H1 (cell line): ENCODE results near the gene SCYL1. TPM values are rescaled to one million over a fixed set of nuclear protein-coding genes. Genes with fewer than 3 reads are reported as not detected.

Source experiments
- CTCF ChIA-PET: fragments of 300-600 bp; sonication (Branson Sonifier 250); formaldehyde crosslinking; loops from one replicate; lab custom pipeline; 2021; ENCODE audit not compliant: partially characterized antibody; lab: Charles Lee
- POLR2A ChIA-PET: fragments of 300-600 bp; sonication (Branson Sonifier 250); formaldehyde crosslinking; loops from one replicate; lab custom pipeline; 2021; ENCODE audit warnings: inconsistent platforms; ENCODE audit not compliant: partially characterized antibody; lab: Charles Lee
- DNase-seq, 2 experiments: peaks; one replicate each; pipeline versions ENCODE4 v3.0.0 to v3.0.0-alpha.2; 2010 to 2022; ENCODE audit warnings: low spot score in 2 of 2, low read depth in 1 of 2, mixed read lengths in 1 of 2
- FAIRE-seq: peaks from 2 replicates; lab custom pipeline; 2011; peaks lifted over from hg19 to GRCh38; lab: Jason Lieb, UNC
- H2AFZ ChIP-seq: 2 replicates; pipeline ENCODE4 v1.8.1; 2012; ENCODE audit warnings: low read length, inconsistent platforms
- H2AK5ac ChIP-seq: 2 replicates; pipeline ENCODE4 v1.6.1; 2013; ENCODE audit warnings: low read depth, low read length
- H2BK120ac ChIP-seq: replicated peaks from 2 replicates; pipeline ENCODE3; 2013; ENCODE audit warnings: low read depth, low read length, inconsistent platforms
- H2BK12ac ChIP-seq: 2 replicates; pipeline ENCODE4 v1.6.1; 2013; ENCODE audit warnings: low read depth, low read length
- H2BK15ac ChIP-seq: 2 replicates; pipeline ENCODE4 v1.6.1; 2013; ENCODE audit warnings: low read length
- H2BK20ac ChIP-seq: 2 replicates; pipeline ENCODE4 v1.6.1; 2013; ENCODE audit warnings: low read length
- H2BK5ac ChIP-seq: 2 replicates; pipeline ENCODE4 v1.6.1; 2013; ENCODE audit warnings: low read depth, low read length
- H3K14ac ChIP-seq: 2 replicates; pipeline ENCODE4 v1.6.1; 2013; ENCODE audit warnings: inconsistent platforms; ENCODE audit not compliant: insufficient read length
- H3K18ac ChIP-seq: 2 replicates; pipeline ENCODE4 v1.6.1; 2013; ENCODE audit warnings: low read length; ENCODE audit errors: extremely low read depth
- H3K23ac ChIP-seq: 2 replicates; pipeline ENCODE4 v1.6.1; 2013; ENCODE audit warnings: inconsistent platforms; ENCODE audit not compliant: insufficient read length
- H3K23me2 ChIP-seq: 2 replicates; pipeline ENCODE4 v1.6.1; 2013; ENCODE audit warnings: low read depth, low read length
- H3K27ac ChIP-seq: 2 replicates; pipeline ENCODE4 v1.6.1; 2011; ENCODE audit warnings: low read depth, low read length, inconsistent platforms
- H3K27me3 ChIP-seq, 4 experiments: replicated peaks in 1 of 4; 1 replicate in 1 of 4; 2 replicates in 3 of 4; pipeline versions ENCODE4 v1.6.1 to v1.8.1; 2011 to 2013; ENCODE audit warnings: low read length in 3 of 4, mild to moderate bottlenecking in 3 of 4, inconsistent platforms in 2 of 4, mixed read lengths in 2 of 4, moderate library complexity in 1 of 4; ENCODE audit not compliant: control insufficient read depth in 3 of 4, insufficient read depth in 3 of 4; ENCODE audit errors: extremely low read depth in 1 of 4
- H3K36me3 ChIP-seq, 4 experiments: 2 replicates each; pipeline versions ENCODE4 v1.6.1 to v1.8.1; 2011 to 2013; ENCODE audit warnings: mild to moderate bottlenecking in 4 of 4, low read length in 3 of 4, moderate library complexity in 2 of 4, control low read depth in 1 of 4, inconsistent platforms in 1 of 4; ENCODE audit not compliant: insufficient read depth in 4 of 4, control insufficient read depth in 2 of 4
- H3K4ac ChIP-seq: replicated peaks from 2 replicates; pipeline ENCODE3; 2013; ENCODE audit warnings: low read length, low read depth, mixed read lengths, inconsistent platforms; ENCODE audit not compliant: insufficient read length
- H3K4me1 ChIP-seq, 4 experiments: replicated peaks in 1 of 4; 1 replicate in 1 of 4; 2 replicates in 3 of 4; pipeline versions ENCODE4 v1.6.1 to v1.8.1; 2011 to 2013; ENCODE audit warnings: low read length in 3 of 4, inconsistent platforms in 2 of 4, mixed read lengths in 1 of 4; ENCODE audit not compliant: insufficient read depth in 4 of 4, control insufficient read depth in 3 of 4
- H3K4me2 ChIP-seq, 2 experiments: 2 replicates each; pipeline versions ENCODE4 v1.6.1 to v1.8.1; 2011 to 2013; ENCODE audit warnings: low read depth in 2 of 2, low read length in 2 of 2, control low read depth in 1 of 2, inconsistent platforms in 1 of 2, mild to moderate bottlenecking in 1 of 2; ENCODE audit not compliant: insufficient read depth in 1 of 2
- H3K4me3 ChIP-seq, 4 experiments: fragments of 200-600, 300-600 bp in 1 of 4; sonication (generic), shearing (Covaris generic), sonication (Bioruptor Twin) in 1 of 4; 2 replicates each; pipeline versions ENCODE4 v1.5.1 to v1.8.1; 2011 to 2016; ENCODE audit warnings: low read length in 4 of 4, low read depth in 3 of 4, control low read depth in 2 of 4, inconsistent platforms in 2 of 4, mild to moderate bottlenecking in 2 of 4, mixed read lengths in 1 of 4, moderate library complexity in 1 of 4; ENCODE audit not compliant: insufficient read depth in 2 of 4; ENCODE audit errors: extremely low read depth in 1 of 4
- H3K56ac ChIP-seq: replicated peaks from 2 replicates; pipeline ENCODE3; 2013; ENCODE audit warnings: low read depth, mild to moderate bottlenecking, mixed read lengths, low read length, inconsistent platforms; ENCODE audit not compliant: insufficient read length
- H3K79me1 ChIP-seq: 2 replicates; pipeline ENCODE4 v1.6.1; 2013; ENCODE audit warnings: low read depth, low read length, control low read depth
- H3K79me2 ChIP-seq, 2 experiments: 2 replicates each; pipeline versions ENCODE4 v1.6.1 to v1.8.1; 2012 to 2013; ENCODE audit warnings: low read length in 2 of 2, mild to moderate bottlenecking in 2 of 2, inconsistent platforms in 1 of 2; ENCODE audit not compliant: insufficient read depth in 2 of 2, control insufficient read depth in 1 of 2
- H3K9ac ChIP-seq, 4 experiments: replicated peaks in 1 of 4; 1 replicate in 1 of 4; 2 replicates in 3 of 4; pipeline versions ENCODE4 v1.6.1 to v1.8.1; 2011 to 2013; ENCODE audit warnings: low read depth in 3 of 4, low read length in 3 of 4, control low read depth in 2 of 4, mild to moderate bottlenecking in 2 of 4, moderate library complexity in 2 of 4, inconsistent platforms in 1 of 4; ENCODE audit errors: extremely low read depth in 1 of 4
- H3K9me3 ChIP-seq, 2 experiments: 2 replicates each; pipeline versions ENCODE4 v1.6.1 to v1.8.1; 2012 to 2013; ENCODE audit warnings: mild to moderate bottlenecking in 2 of 2, moderate library complexity in 2 of 2, control low read depth in 1 of 2, inconsistent platforms in 1 of 2, low read depth in 1 of 2, low read length in 1 of 2, mixed read lengths in 1 of 2; ENCODE audit not compliant: insufficient read depth in 2 of 2
- H4K20me1 ChIP-seq, 2 experiments: replicated peaks in 1 of 2; 2 replicates each; pipeline versions ENCODE3 to v1.8.1; 2011 to 2013; ENCODE audit warnings: inconsistent platforms in 2 of 2, low read length in 2 of 2, mild to moderate bottlenecking in 1 of 2; ENCODE audit not compliant: insufficient read depth in 2 of 2, control insufficient read depth in 1 of 2
- H4K5ac ChIP-seq: 2 replicates; pipeline ENCODE4 v1.6.1; 2013; ENCODE audit warnings: low read length, low read depth, mixed read lengths, inconsistent platforms; ENCODE audit not compliant: insufficient read length
- H4K8ac ChIP-seq: 2 replicates; pipeline ENCODE4 v1.8.0; 2013; ENCODE audit warnings: mild to moderate bottlenecking, moderate library complexity, low read length, inconsistent platforms; ENCODE audit not compliant: insufficient read depth; ENCODE audit errors: extremely low read depth
- H4K91ac ChIP-seq: replicated peaks from 2 replicates; pipeline ENCODE3; 2013; ENCODE audit warnings: low read length, mixed read lengths, inconsistent platforms; ENCODE audit not compliant: insufficient read length
- HDAC6 ChIP-seq: IDR thresholded peaks from one replicate; pipeline ENCODE4 v1.7.1; 2012; ENCODE audit warnings: low read depth, mild to moderate bottlenecking, inconsistent platforms, low read length, moderate library complexity
- SIN3A ChIP-seq, 2 experiments: IDR thresholded peaks in 1 of 2; conservative IDR thresholded peaks in 1 of 2; 2 replicates each; pipeline ENCODE4 v1.6.1; 2011 to 2012; ENCODE audit warnings: low read length in 2 of 2, improper control_type of control experiment in 1 of 2, low read depth in 1 of 2, mild to moderate bottlenecking in 1 of 2
- WGBS, 2 experiments: shearing (Covaris generic) in 1 of 2; methylation state at CpG; one replicate each; pipeline versions ENCODE4 v1.1.6 to v1.1.7; 2013 to 2015; ENCODE audit warnings: low lambda C conversion rate in 2 of 2, mixed read lengths in 2 of 2, inconsistent platforms in 1 of 2, low coverage in 1 of 2, missing lambda C conversion rate in 1 of 2; ENCODE audit not compliant: insufficient replicate concordance in 2 of 2, insufficient coverage in 1 of 2, insufficient read length in 1 of 2; ENCODE audit errors: extremely low coverage in 1 of 2, missing lambda C conversion rate in 1 of 2; 5-methylcytosine and 5-hydroxymethylcytosine counted together
- polyA plus RNA-seq, 7 experiments: library from polyadenylated mRNA; depleted of rRNA in 3 of 7; stranded (reverse) in 5 of 7; unstranded in 2 of 7; fragments of >200 nt in 5 of 7; fragments of 200-250 nt in 2 of 7; gene quantifications; 1 replicate in 5 of 7; 2 replicates in 1 of 7; 4 replicates in 1 of 7; pipeline versions ENCODE4 v1.2.1 to v1.2.3, GENCODE V29; 2011 to 2013; ENCODE audit warnings: missing spikeins in 2 of 7, mixed read lengths in 2 of 7
- total RNA-seq: library from RNA; stranded (reverse); fragmentation: NEBNext Ultra II Directional; extraction: Animal tissue kit (Norgen Biotek cat#: 25700); gene quantifications from 2 replicates; pipeline ENCODE4 v1.2.1, GENCODE V29; 2021

Gene SCYL1
- total and polyA plus RNA-seq, 2 of the 8 experiments (the other 6 are each of a cell fraction or from before 2014, with no cell fraction given), result 59.8 to 77.7 TPM

DNA sequence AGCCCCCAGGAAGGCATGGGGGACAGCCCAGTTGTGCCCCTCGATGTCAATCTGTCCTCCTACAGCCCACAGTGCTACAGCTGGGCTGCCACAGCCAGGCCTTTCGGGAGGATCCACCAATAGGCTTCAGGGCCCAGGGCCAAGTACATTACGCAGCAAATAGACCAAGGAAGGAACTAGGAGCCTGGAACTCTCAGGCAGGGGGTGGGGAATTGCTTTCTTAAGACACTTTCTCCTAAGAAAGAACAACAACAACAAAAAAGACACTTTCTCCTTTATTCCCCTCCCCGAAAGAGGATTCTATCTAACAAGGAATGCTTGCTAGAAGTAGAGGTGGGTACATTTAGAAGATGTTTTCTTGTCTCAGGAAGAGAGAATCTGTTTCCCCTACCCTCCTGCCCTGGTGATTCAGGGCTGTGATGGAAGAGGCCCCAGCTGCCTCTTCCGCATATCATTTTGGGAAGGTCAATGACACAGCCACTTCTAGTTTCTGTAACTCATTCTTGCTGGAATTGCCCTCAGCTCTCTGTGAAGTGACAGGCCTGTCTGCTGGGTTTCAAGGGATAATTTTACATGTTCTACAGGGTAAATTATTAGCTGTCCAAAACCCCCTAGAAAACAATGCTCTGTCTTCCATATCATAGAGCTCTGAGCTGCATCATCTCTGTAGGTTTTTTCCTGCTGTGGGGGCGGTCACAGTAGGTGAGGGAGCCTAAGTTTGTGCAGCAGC is 32.1 kb upstream of the SCYL1 start:
- no peak overlapping the region for H3K4me3 ChIP-seq
- no peak overlapping the region for H4K5ac ChIP-seq
- peak overlapping the region; percentile 100 for H2BK12ac ChIP-seq
- H3K56ac ChIP-seq, result no peak overlapping the region
- no peak for FAIRE-seq
- peak overlapping the region; percentile 63; the same call in 1 of the 2 replicates for H3K18ac ChIP-seq
- H2BK5ac ChIP-seq, result peak overlapping the region; percentile 91; the same call in 1 of the 2 replicates
- peaks cover 36 to 62% (median 47%) of the 10 kb centered on the region in 4 experiments for H3K4me1 ChIP-seq
- WGBS, 2 experiments, result 81% methylated on average over 6 of the region's 6 CpGs; no CpG with 5 or more reads in 1 of the 2 experiments
- H2BK120ac ChIP-seq, result peak overlapping the region; percentile 68
- no peak overlapping the region; a peak in 1 of 7 replicates for H3K9ac ChIP-seq
- no peak overlapping the region for H3K14ac ChIP-seq
- ChIA-PET CTCF (interaction anchor here (0.9 to 29.0 kb wide), 6 partner anchors 9 to 104 kb away, joined by 3 to 809 read pairs (median 41); no protein-coding TSS in a partner anchor), POLR2A (interaction anchor here (0.7 to 29.8 kb wide), 9 partner anchors 9 to 119 kb away, joined by 3 to 1569 read pairs (median 4); partner anchors contain the start of genes MALAT1 and NEAT1)
- peaks cover 2% of the 10 kb centered on the region for H3K23me2 ChIP-seq
- H2BK20ac ChIP-seq, result peak overlapping the region; percentile 67; the same call in 1 of the 2 replicates
- H2AFZ ChIP-seq, result no peak overlapping the region
- H4K8ac ChIP-seq, result peak overlapping the region; percentile 46; the same call in 1 of the 2 replicates
- no peaks in the 10 kb centered on the region for H4K20me1 ChIP-seq
- no peaks in the 10 kb centered on the region for H3K27me3 ChIP-seq
- no peak overlapping the region for H3K23ac ChIP-seq
- 0 out of 4 replicates have a peak, but pooled peaks of 1 of the 2 experiments have one; percentile 23 for TF ChIP-seq SIN3A (conservative IDR thresholded peaks at IDR 0.05 in 1 of 2, IDR thresholded peaks at IDR 0.05 in 1 of 2; ENCODE audit: low read depth in 1 of 2, low read length in 2 of 2)
- no peak for TF ChIP-seq HDAC6
- peak overlapping the region; percentile 75 for H4K91ac ChIP-seq
- H3K9me3 ChIP-seq, result no peaks in the 10 kb centered on the region
- no peak overlapping the region for H3K27ac ChIP-seq
- H3K4ac ChIP-seq, result peak overlapping the region; percentile 30
- H2BK15ac ChIP-seq, result 0 out of 2 replicates have a peak overlapping the region, but pooled peaks have one; percentile 35
- peak overlapping the region; percentile 3 to 17; a peak in 2 of 4 replicates for H3K4me2 ChIP-seq
- no peaks in the 10 kb centered on the region for H3K36me3 ChIP-seq
- H3K79me1 ChIP-seq, result no peaks in the 10 kb centered on the region; the same call in 1 of the 2 replicates
- no peak for DNase-seq
- H3K79me2 ChIP-seq, result peaks cover 0 to 9% of the 10 kb centered on the region in 2 experiments; a peak in 1 of 4 replicates
- H2AK5ac ChIP-seq, result peak overlapping the region; percentile 82
